Panc1 (cell line): ENCODE measurements around the gene MLH3. TPM values are rescaled to one million over a fixed set of nuclear protein-coding genes. Genes with fewer than 3 reads are reported as not detected.

Experiments used
- ATAC-seq: fragments of 200-7000 bp; cut with Tn5 transposase; 2 replicates; pipeline ENCODE4 v1.9.1; 2020; ENCODE audit warnings: mild to moderate bottlenecking, moderate library complexity
- BruUV-seq: library from RNA; stranded (reverse); fragments of 400-500 nt; replicated peaks from 2 replicates; lab custom pipeline; 2021; lab: Mats Ljungman, UMichigan
- CTCF ChIA-PET: fragments of 300-600 bp; sonication (Branson Sonifier 250); formaldehyde crosslinking; loops from one replicate; lab custom pipeline; 2022; ENCODE audit warnings: antibody characterized with exemption; lab: Charles Lee
- POLR2A ChIA-PET: fragments of 300-600 bp; sonication (Branson Sonifier 250); formaldehyde crosslinking; loops from one replicate; lab custom pipeline; 2022; ENCODE audit warnings: antibody characterized with exemption; lab: Charles Lee
- DNase-seq: peaks from one replicate; pipeline ENCODE4 v3.0.0-alpha.2; 2010; ENCODE audit warnings: low read depth, low spot score
- H3K27ac ChIP-seq: 2 replicates; pipeline ENCODE4 v1.5.1; 2011; ENCODE audit warnings: mild to moderate bottlenecking, low read length, inconsistent platforms
- H3K27me3 ChIP-seq: fragments of 200-500 bp; sonication (Bioruptor generic); 2 replicates; pipeline ENCODE4 v1.6.0; 2014; ENCODE audit warnings: low read length, inconsistent platforms; ENCODE audit not compliant: control insufficient read depth, insufficient read depth
- H3K36me3 ChIP-seq: fragments of 200-500 bp; sonication (Bioruptor generic); 2 replicates; pipeline ENCODE4 v1.5.1; 2014; ENCODE audit warnings: inconsistent platforms, mild to moderate bottlenecking, low read length, moderate library complexity; ENCODE audit not compliant: control insufficient read depth, insufficient read depth
- H3K4me1 ChIP-seq: 2 replicates; pipeline ENCODE4 v1.5.1; 2011; ENCODE audit warnings: inconsistent platforms, mild to moderate bottlenecking, low read length, moderate library complexity; ENCODE audit not compliant: control insufficient read depth, insufficient read depth
- H3K4me3 ChIP-seq, 2 experiments: 2 replicates each; pipeline ENCODE4 v1.5.1; 2011 to 2012; ENCODE audit warnings: low read depth in 2 of 2, low read length in 2 of 2, mild to moderate bottlenecking in 2 of 2, inconsistent platforms in 1 of 2, moderate library complexity in 1 of 2
- H3K9me3 ChIP-seq: fragments of 200-500 bp; sonication (Bioruptor generic); 2 replicates; pipeline ENCODE4 v1.5.1; 2014; ENCODE audit warnings: low read depth, mild to moderate bottlenecking, inconsistent platforms, low read length, moderate library complexity; ENCODE audit not compliant: control insufficient read depth, insufficient read depth
- CTCF ChIP-seq: fragments of 450-650 bp; IDR thresholded peaks from 2 replicates; pipeline ENCODE4 v1.5.1; 2017; ENCODE audit warnings: mild to moderate bottlenecking
- POLR2AphosphoS5 ChIP-seq: IDR thresholded peaks from 2 replicates; pipeline ENCODE4 v1.6.1; 2012; ENCODE audit warnings: mild to moderate bottlenecking, low read depth, low read length, moderate library complexity
- SIN3A ChIP-seq: IDR thresholded peaks from 2 replicates; pipeline ENCODE4 v1.6.1; 2012; ENCODE audit warnings: low read depth, mild to moderate bottlenecking, low read length, moderate library complexity, borderline replicate concordance; ENCODE audit not compliant: insufficient read depth
- TCF7L2 ChIP-seq: IDR thresholded peaks from 2 replicates; pipeline ENCODE4 v1.6.1; 2011; ENCODE audit warnings: mild to moderate bottlenecking, low read depth, low read length, inconsistent platforms
- in situ Hi-C: cut with HindIII; loops from 2 replicates; pipeline ENCODE4 v1.10.0; 2016; ENCODE audit warnings: low sequenced_read_pairs, low pct_unique_long_range_greater_than_20kb
- intact Hi-C: fragments of 100-400 bp; cut with micrococcal nuclease; formaldehyde crosslinking; loops from one replicate; pipeline ENCODE4 v1.10.0; 2022; ENCODE audit not compliant: unreplicated experiment
- total RNA-seq: library from RNA; stranded (reverse); gene quantifications from one replicate; pipeline ENCODE4 v1.2.1, GENCODE V29; 2021; ENCODE audit not compliant: unreplicated experiment
- TF ChIP-seq, protein P1 (sequence below), 2 experiments: IDR thresholded peaks; 2 replicates each; pipeline ENCODE4 v1.6.1; 2011 to 2012; ENCODE audit warnings: low read depth in 2 of 2, control low read depth in 1 of 2, low read length in 1 of 2, mild to moderate bottlenecking in 1 of 2, moderate library complexity in 1 of 2; ENCODE audit not compliant: insufficient read depth in 1 of 2

The MLH3 gene
- total RNA-seq, 1 experiment from 2014 or later, result 17.0 TPM

GRCh38 chr14:75092698-75093097 lies 41.4 kb upstream of the MLH3 start:
- Histone ChIP-seq H3K4me1 (no peaks in the 10 kb centered on the region), H3K27ac (no peak overlapping the region), H3K9me3 (no peaks in the 10 kb centered on the region), H3K27me3 (no peaks in the 10 kb centered on the region), H3K36me3 (peaks cover 8% of the 10 kb centered on the region), H3K4me3 (no peak overlapping the region)
- BruUV-seq, result no TSS peak
- ATAC-seq (no peak), DNase-seq (no peak)
- ChIA-PET POLR2A (no interaction called here), CTCF (no interaction called here)
- TF ChIP-seq SIN3A (no peak), CTCF (no peak), TCF7L2 (no peak), POLR2AphosphoS5 (no peak)
- TF ChIP-seq, protein P1, sequence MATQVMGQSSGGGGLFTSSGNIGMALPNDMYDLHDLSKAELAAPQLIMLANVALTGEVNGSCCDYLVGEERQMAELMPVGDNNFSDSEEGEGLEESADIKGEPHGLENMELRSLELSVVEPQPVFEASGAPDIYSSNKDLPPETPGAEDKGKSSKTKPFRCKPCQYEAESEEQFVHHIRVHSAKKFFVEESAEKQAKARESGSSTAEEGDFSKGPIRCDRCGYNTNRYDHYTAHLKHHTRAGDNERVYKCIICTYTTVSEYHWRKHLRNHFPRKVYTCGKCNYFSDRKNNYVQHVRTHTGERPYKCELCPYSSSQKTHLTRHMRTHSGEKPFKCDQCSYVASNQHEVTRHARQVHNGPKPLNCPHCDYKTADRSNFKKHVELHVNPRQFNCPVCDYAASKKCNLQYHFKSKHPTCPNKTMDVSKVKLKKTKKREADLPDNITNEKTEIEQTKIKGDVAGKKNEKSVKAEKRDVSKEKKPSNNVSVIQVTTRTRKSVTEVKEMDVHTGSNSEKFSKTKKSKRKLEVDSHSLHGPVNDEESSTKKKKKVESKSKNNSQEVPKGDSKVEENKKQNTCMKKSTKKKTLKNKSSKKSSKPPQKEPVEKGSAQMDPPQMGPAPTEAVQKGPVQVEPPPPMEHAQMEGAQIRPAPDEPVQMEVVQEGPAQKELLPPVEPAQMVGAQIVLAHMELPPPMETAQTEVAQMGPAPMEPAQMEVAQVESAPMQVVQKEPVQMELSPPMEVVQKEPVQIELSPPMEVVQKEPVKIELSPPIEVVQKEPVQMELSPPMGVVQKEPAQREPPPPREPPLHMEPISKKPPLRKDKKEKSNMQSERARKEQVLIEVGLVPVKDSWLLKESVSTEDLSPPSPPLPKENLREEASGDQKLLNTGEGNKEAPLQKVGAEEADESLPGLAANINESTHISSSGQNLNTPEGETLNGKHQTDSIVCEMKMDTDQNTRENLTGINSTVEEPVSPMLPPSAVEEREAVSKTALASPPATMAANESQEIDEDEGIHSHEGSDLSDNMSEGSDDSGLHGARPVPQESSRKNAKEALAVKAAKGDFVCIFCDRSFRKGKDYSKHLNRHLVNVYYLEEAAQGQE (IDR thresholded peaks at IDR 0.05; ENCODE audit: insufficient read depth in 1 of 2, low read depth in 2 of 2, low read length in 1 of 2), result no peak
- intact Hi-C loops, result no loop called here
- in situ Hi-C loops, result no loop called here

DNA sequence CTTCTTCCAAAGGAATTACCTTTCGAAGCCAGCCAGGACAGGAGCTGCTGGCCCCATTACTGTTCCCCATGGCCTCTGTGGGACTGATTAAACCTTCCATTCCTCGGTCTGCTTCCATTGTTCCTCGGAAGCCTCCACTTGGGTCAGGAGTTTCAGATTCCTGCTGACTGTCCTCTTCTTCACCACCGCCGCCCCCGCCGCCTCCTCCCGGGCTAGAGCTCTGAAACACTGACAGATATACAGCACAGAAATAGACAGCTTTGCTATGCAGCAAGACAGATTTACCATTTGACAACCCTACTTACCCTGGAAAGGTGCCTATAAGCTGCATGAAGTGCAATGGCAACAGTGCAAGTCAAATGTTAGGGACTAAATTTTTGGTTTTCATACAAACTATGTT lies 40.0 kb upstream of the MLH3 start:
- intact Hi-C loops (no loop called here), in situ Hi-C loops (no loop called here)

More for the DNA sequence above, 40.0 kb upstream of the MLH3 start:
- TF ChIP-seq, protein P1 (IDR thresholded peaks at IDR 0.05; ENCODE audit: insufficient read depth in 1 of 2, low read depth in 2 of 2, low read length in 1 of 2), result no peak
- TF ChIP-seq SIN3A, result no peak
- no peak for TF ChIP-seq CTCF
- TF ChIP-seq TCF7L2, result no peak
- no peak for TF ChIP-seq POLR2AphosphoS5
- DNase-seq, result no peak
- no peak overlapping the region for H3K4me3 ChIP-seq
- H3K9me3 ChIP-seq, result no peaks in the 10 kb centered on the region
- peaks cover 13% of the 10 kb centered on the region for H3K36me3 ChIP-seq
- ChIA-PET CTCF (interaction anchor here (1.3 kb wide), 1 partner anchor 146 kb away, joined by 4 read pairs; no protein-coding TSS in a partner anchor), POLR2A (no interaction called here)
- no peak for ATAC-seq
- H3K27me3 ChIP-seq, result no peaks in the 10 kb centered on the region
- H3K27ac ChIP-seq, result no peak overlapping the region
- BruUV-seq, result no TSS peak
- no peaks in the 10 kb centered on the region for H3K4me1 ChIP-seq
